ENCODE data around the gene ZNF787.

DNA sequence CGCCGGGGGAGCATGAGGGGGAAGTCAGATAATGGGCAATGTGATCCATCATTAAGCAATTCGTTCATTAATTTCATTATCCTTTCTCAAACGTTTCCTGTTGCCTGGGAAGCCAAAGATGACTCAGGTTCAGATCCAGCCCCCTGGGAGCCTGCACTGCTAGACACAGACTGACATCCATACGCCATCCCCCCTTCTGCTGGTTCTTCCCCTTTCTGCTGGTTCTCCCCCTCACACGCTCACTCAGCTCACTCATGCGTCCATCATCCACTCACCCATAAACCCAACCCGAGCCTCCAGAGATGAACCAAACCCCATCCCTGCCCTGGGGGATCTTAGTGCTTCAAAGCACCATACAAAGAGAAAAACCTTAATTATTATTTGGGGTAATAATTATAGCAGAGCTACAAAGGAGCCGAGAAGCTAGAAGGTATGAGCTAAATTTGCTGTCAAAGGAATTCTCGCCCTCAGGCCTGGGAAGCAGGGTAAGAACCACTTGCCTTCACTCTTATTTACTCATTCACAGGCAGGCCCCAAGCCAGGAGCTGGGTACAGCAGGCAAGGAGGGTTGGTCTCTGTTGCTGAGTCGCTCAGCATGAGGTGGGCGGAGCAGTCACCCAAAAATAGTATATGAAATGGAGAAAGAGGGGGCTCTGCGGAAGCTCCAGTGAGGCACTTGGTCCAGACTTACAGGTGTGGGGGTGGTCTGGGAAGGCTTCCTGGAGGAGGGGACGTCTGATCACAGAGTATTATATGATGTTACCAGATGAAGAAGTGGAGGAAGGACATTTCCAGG is 13.0 kb upstream of the ZNF787 start:
- TF ChIP-seq, protein P1, sequence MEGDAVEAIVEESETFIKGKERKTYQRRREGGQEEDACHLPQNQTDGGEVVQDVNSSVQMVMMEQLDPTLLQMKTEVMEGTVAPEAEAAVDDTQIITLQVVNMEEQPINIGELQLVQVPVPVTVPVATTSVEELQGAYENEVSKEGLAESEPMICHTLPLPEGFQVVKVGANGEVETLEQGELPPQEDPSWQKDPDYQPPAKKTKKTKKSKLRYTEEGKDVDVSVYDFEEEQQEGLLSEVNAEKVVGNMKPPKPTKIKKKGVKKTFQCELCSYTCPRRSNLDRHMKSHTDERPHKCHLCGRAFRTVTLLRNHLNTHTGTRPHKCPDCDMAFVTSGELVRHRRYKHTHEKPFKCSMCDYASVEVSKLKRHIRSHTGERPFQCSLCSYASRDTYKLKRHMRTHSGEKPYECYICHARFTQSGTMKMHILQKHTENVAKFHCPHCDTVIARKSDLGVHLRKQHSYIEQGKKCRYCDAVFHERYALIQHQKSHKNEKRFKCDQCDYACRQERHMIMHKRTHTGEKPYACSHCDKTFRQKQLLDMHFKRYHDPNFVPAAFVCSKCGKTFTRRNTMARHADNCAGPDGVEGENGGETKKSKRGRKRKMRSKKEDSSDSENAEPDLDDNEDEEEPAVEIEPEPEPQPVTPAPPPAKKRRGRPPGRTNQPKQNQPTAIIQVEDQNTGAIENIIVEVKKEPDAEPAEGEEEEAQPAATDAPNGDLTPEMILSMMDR (conservative IDR thresholded peaks at IDR 0.05; ENCODE audit: low read depth, low read length), result no peak
- no peak for TF ChIP-seq EZH2 (IDR thresholded peaks at IDR 0.05; ENCODE audit: low read length, unreplicated experiment)

Data from PC-3 (cell line).